ENCODE results near the gene FAF2. TPM values are rescaled to one million over a fixed set of nuclear protein-coding genes. Genes with fewer than 3 reads are reported as not detected.

Gene FAF2
- total and polyA plus RNA-seq, 10 of the 15 experiments (the other 5 are each of a cell fraction or from before 2014, with no cell fraction given) = 19.0 to 45.1 (median 35.6) TPM

GRCh38 chr5:176491101-176491502 lies 42.9 kb downstream of the FAF2 start:
- in situ Hi-C loops (cut with MboI) (no loop called here), intact Hi-C loops (cut with micrococcal nuclease; ENCODE audit: unreplicated experiment) (no loop called here)
- H4K20me1 ChIP-seq (ENCODE audit: control insufficient read depth, insufficient read depth) = no peaks in the 10 kb centered on the region; the same call in none of the 2 replicates
- no peaks in the 10 kb centered on the region for H3K27me3 ChIP-seq (replicated peaks in 1 of 2; ENCODE audit: control insufficient read depth in 2 of 2, insufficient read depth in 2 of 2, low read length in 1 of 2)
- no peak overlapping the region for H3K4me3 ChIP-seq
- no TSS peak for BruUV-seq (replicated peaks)
- ATAC-seq (no peak), DNase-seq (ENCODE audit: low read depth, low spot score) (no peak), FAIRE-seq (no peak)
- ChIA-PET SMC1A (ENCODE audit: uncharacterized antibody, unreplicated experiment) (no interaction called here), RAD21 (ENCODE audit: unreplicated experiment) (no interaction called here), CTCF (interaction anchor here (0.6 kb wide), 1 partner anchor 314 kb away, joined by 3 read pairs; no protein-coding TSS in a partner anchor), POLR2A (no interaction called here)
- TF ChIP-seq MTA2 (IDR thresholded peaks at IDR 0.05; ENCODE audit: low read depth) = no peak
- no peak for TF ChIP-seq NR2C2 (IDR thresholded peaks at IDR 0.05; ENCODE audit: borderline replicate concordance, control insufficient read depth, insufficient read length, low read depth)
- TF ChIP-seq EP300 (IDR thresholded peaks at IDR 0.05; ENCODE audit: borderline replicate concordance in 1 of 2, control insufficient read depth in 1 of 2, low read depth in 2 of 2, low read length in 2 of 2) = no peak
- no peak for TF ChIP-seq MEF2A (IDR thresholded peaks at IDR 0.05; ENCODE audit: insufficient read depth, low read depth, low read length)
- no peak overlapping the region for H3K9ac ChIP-seq (ENCODE audit: control insufficient read depth, insufficient read depth, low read length)
- no peak overlapping the region for H2AFZ ChIP-seq (ENCODE audit: control insufficient read depth, low read depth, low read length)
- peaks cover 10 to 52% of the 10 kb centered on the region in 2 experiments for H3K36me3 ChIP-seq (ENCODE audit: control insufficient read depth in 2 of 2, insufficient read depth in 2 of 2, low read length in 1 of 2)
- no peaks in the 10 kb centered on the region for H3K4me1 ChIP-seq (ENCODE audit: control insufficient read depth, insufficient read depth, low read length)
- no peak overlapping the region for H3K27ac ChIP-seq (ENCODE audit: control insufficient read depth, insufficient read depth)
- no peaks in the 10 kb centered on the region for H3K9me3 ChIP-seq (replicated peaks; ENCODE audit: control insufficient read depth, insufficient read depth, low read length)
- H3K79me2 ChIP-seq (ENCODE audit: control insufficient read depth, insufficient read depth, low read length) = no peaks in the 10 kb centered on the region
- H3K4me2 ChIP-seq (ENCODE audit: control insufficient read depth, insufficient read depth) = no peak overlapping the region
- WGBS (ENCODE audit: insufficient coverage, insufficient replicate concordance, low lambda C conversion rate, missing lambda C conversion rate) = 80% methylated on average over 3 of the region's 3 CpGs

- DNase-seq (ENCODE audit: low read depth, low spot score) (no peak), ATAC-seq (no peak), FAIRE-seq (no peak)
- WGBS (ENCODE audit: insufficient coverage, insufficient replicate concordance, low lambda C conversion rate, missing lambda C conversion rate) = 93% methylated on average over 8 of the region's 8 CpGs
- H3K36me3 ChIP-seq (ENCODE audit: control insufficient read depth in 2 of 2, insufficient read depth in 2 of 2, low read length in 1 of 2) = peaks cover 15 to 53% of the 10 kb centered on the region in 2 experiments
- CTCF ChIA-PET = interaction anchor here (0.5 kb wide), 1 partner anchor 116 kb away, joined by 3 read pairs; no protein-coding TSS in a partner anchor
- H4K20me1 ChIP-seq (ENCODE audit: control insufficient read depth, insufficient read depth) = no peaks in the 10 kb centered on the region; the same call in 1 of the 2 replicates
- SMC1A ChIA-PET (ENCODE audit: uncharacterized antibody, unreplicated experiment) = no interaction called here
- POLR2A ChIA-PET = no interaction called here
- RAD21 ChIA-PET (ENCODE audit: unreplicated experiment) = no interaction called here
- no peaks in the 10 kb centered on the region for H3K9me3 ChIP-seq (replicated peaks; ENCODE audit: control insufficient read depth, insufficient read depth, low read length)
- H3K4me3 ChIP-seq = no peak overlapping the region
- no peak overlapping the region for H2AFZ ChIP-seq (ENCODE audit: control insufficient read depth, low read depth, low read length)
- in situ Hi-C loops (cut with MboI) = no loop called here
- H3K79me2 ChIP-seq (ENCODE audit: control insufficient read depth, insufficient read depth, low read length) = no peaks in the 10 kb centered on the region
- no peaks in the 10 kb centered on the region for H3K4me1 ChIP-seq (ENCODE audit: control insufficient read depth, insufficient read depth, low read length)
- H3K9ac ChIP-seq (ENCODE audit: control insufficient read depth, insufficient read depth, low read length) = no peak overlapping the region
- intact Hi-C loops (cut with micrococcal nuclease; ENCODE audit: unreplicated experiment) = no loop called here
- no TSS peak for BruUV-seq (replicated peaks)
- no peak overlapping the region for H3K27ac ChIP-seq (ENCODE audit: control insufficient read depth, insufficient read depth)
- no peaks in the 10 kb centered on the region for H3K27me3 ChIP-seq (replicated peaks in 1 of 2; ENCODE audit: control insufficient read depth in 2 of 2, insufficient read depth in 2 of 2, low read length in 1 of 2)
- no peak overlapping the region for H3K4me2 ChIP-seq (ENCODE audit: control insufficient read depth, insufficient read depth)
- TF ChIP-seq IKZF1 (conservative IDR thresholded peaks at IDR 0.05) (no peak), JUNB (IDR thresholded peaks at IDR 0.05) (no peak), HCFC1 (IDR thresholded peaks at IDR 0.05; ENCODE audit: low read length) (no peak), BHLHE40 (IDR thresholded peaks at IDR 0.05; ENCODE audit: borderline replicate concordance in 1 of 2, low read depth in 2 of 2, low read length in 1 of 2) (no peak), IRF4 (IDR thresholded peaks at IDR 0.05; ENCODE audit: low read depth, low read length) (no peak), HSF1 (IDR thresholded peaks at IDR 0.05; ENCODE audit: low read depth, low read length) (no peak), BRCA1 (IDR thresholded peaks at IDR 0.05; ENCODE audit: low read depth, low read length) (no peak), SMC3 (IDR thresholded peaks at IDR 0.05; ENCODE audit: borderline replicate concordance, low read length) (no peak), EZH2 (IDR thresholded peaks at IDR 0.05; ENCODE audit: borderline replicate concordance, control insufficient read depth, low read depth, low read length) (no peak), NR2C2 (IDR thresholded peaks at IDR 0.05; ENCODE audit: borderline replicate concordance, control insufficient read depth, insufficient read length, low read depth) (no peak), NKRF (conservative IDR thresholded peaks at IDR 0.05) (no peak), CHD4 (IDR thresholded peaks at IDR 0.05) (no peak)
Observed at GRCh38 chr5:176491901-176492300, 43.7 kb downstream of the FAF2 start.

Data from GM12878 (cell line).